Stimulated activated CD4-positive, alpha-beta T cell treated with anti-CD3 and anti-CD28 coated beads, TNF-alpha, amount 100 ng/mL, for 24 hours (primary cell): Measurements from ENCODE around the gene SNX19.
"Not testable (repeated sequence)": the region's sequence is repeated elsewhere in the genome, so short reads cannot be mapped to it uniquely, and the experiment has no call there.

Experiments
- DNase-seq, 3 experiments: peaks; one replicate each; pipeline ENCODE4 v3.0.0-alpha.2; 2020; ENCODE audit warnings: low read depth in 3 of 3

The SNX19 gene

DNA sequence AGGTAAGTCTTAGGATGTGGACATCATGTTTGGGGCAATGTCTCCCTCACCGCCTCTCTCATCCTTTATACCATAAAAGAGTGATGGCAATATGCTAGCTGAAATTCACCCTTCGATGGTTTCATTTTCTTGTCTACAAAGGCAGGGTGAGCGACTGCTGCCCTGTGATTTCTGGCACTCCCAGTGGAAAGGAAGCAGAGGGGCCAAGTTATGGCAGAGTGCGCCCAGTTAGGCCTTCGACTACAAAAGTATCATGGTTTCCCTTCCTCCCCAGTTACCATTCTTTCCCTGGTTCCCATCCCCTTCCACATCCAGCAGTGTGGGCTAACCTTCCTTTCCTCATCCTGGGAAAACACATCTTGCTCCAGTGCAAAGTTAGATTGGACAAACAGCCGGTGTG lies 43.8 kb downstream of the SNX19 start:
- DNase-seq = no peak

DNA sequence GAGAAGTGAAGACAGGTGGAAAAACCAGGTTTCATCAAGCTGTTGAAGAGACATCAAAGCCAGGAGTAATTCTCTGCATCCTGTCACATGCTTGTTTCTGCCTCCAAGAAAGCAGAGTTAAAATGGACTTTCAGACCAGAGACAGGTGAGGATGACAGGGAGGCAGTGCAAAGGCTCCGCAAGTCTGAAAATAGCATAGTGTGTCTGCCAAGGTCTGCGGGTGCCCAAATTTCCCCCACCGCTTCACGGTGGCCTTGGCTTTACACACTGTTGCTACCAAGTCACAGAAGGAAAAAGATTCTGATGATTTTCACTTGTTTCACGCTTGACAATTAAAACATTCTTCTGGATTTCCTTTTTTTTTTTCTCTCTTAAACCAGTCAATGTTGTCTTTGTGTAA lies 44.2 kb downstream of the SNX19 start:
- no peak for DNase-seq

- no peak for DNase-seq
These were observed 44.7 kb downstream of the SNX19 start for GRCh38 chr11:130871616-130872015.

DNA sequence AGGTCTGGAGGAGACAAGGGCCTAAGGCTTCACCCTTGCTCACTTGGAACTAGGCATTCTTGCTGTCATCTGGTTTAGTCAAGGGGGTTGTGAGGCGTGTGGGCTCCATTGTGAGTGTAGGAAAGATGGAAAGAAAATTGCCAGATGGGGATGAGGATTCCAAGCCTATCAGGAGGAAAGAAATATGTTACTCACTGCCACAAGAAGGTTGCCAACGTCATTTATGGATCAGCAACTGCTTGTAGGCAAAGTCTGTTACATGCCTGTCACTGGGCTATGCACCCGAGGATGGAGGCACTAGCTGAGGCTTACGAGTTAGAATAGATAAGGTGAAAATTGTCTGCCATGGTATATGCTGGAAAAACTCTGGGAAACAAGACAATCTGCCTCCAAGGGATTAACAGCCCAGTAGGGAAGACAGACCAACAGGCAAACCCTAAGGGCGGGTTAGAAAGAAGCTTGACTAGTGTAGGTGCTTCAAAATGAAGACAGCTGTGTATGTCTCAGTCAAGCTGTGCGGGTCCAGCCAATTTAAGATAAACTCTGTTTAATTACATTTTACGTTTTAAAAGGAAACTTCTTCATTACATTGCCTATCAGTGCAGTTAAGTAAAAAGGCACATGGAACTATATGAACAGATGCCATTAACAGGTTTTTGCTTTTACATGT lies 47.4 kb downstream of the SNX19 start:
- no peak for DNase-seq

GRCh38 chr11:130868086-130868710 lies 48.1 kb downstream of the SNX19 start:
- DNase-seq = no peak

- no peak for DNase-seq
These were observed 49.4 kb downstream of the SNX19 start for GRCh38 chr11:130866831-130867230.

- DNase-seq = no peak
These were observed 50.5 kb downstream of the SNX19 start for GRCh38 chr11:130865774-130866114.

DNA sequence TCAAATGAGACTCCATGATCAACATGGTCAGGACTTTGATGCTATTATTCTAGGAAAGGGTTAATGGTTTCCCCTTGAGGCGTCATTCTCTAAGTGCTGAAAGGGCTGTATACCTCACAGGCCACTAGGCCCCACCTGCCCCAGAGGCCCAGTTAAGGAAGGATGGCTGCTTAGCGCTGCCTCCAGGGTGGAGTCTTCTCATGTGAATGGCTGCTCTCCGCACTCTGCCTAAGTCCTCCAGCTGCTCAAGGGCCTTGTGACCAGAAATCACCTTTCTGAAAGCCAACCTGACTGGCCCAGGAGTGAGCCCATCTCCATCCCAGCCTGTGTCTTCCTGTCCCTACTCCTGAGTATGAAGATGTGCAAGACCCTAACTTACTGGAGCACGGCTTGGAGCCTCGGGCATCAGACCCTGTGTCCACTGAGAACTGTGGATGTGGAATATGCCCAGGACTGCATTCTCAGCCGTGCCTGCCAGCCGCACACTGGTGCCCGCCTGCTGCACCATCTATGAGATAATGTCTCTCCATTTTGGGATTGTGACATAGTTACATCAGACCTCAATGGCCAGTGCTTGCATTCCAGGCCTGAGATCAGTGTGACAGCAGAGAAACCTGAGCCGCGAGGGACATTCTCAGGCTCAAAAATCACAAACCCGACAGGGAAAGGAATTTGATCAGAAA lies 51.0 kb downstream of the SNX19 start:
- no peak for DNase-seq

DNA sequence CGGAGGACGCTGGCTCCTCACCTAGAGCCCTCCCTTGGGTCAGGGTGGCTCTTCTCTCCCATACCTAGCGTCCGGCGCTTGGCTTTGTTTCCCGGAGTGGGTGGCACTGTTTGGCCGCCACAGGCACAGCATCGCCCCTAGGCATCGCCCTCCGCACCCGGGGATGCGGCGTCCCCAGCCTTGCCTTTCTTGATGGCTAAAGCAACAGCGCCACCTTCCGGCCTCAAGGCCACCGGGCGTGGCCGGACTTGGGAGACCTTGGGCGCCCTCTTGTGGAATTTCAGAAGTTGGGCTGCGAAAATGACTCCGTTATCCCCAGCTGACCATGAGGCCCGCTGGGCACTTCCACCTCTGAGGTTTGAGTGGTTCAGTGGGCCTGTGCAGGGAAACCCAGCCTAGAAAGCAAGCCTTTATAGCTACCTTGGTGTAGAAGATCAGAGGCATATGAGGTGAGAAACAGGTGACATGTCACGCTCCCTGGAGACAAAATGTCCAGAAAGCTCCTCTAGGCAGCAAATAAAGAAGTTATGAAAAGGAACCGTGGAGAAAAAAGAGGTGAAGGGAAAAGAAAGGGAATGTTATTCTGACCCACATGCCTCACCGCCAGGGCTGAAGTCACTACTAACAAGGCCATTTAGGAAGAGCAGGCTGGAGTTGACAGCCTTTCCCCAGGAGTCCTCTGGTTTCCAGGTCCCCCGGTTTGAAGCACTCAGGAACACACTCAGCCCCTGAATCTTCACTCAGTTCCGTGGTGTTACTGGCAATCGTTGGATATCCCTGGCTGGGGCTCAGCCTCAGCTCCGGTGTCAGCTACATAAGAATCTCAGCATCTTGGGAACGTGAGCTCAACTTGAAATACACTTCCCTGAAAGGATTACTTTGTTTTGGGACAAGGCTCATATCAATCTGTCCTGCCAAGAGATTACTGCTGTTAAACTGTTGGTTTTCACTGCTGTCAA lies 54.1 kb downstream of the SNX19 start:
- DNase-seq = peak; percentile 70 to 81 (median 80)

DNA sequence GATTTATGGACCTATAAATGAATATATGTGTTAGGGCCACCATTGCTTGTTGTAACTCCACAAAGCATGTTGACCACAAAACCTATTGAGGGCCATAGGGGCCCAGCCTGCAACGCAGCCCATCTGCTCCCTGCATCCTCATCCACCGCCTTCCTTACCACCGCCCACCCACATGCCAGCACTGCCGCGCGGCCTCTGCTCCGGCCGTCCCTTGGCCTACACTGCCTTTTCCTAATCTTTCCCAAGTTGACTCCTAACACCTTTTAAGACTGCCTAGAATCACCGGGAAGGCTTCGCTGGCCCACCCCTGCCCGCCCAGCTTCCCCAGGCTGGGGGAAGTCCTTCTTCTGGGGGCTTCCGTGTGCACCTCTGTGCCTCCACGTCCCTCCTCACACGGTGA lies 55.0 kb downstream of the SNX19 start:
- no peak for DNase-seq

- no peak for DNase-seq
These were observed 56.4 kb downstream of the SNX19 start for GRCh38 chr11:130859886-130860285.

DNA sequence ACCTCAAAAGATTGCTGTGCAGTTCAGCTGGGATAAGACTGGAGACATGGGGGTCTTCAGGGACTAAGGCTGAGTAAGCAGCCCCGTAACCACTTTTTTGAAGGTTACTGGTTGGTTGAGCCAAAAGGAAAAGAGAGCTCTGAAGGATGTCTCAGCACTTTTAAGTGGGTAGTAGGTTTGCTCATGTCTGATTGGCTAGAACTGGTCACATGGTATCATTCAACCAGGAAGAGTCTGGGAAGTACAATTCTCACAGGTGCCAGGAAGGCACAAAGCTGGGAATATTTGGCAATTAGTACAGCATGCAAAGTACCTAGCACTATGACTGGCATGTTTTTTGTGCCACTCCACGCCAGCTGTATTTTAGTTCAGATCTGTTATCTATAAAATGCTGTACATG lies 58.1 kb downstream of the SNX19 start:
- no peak for DNase-seq

DNA sequence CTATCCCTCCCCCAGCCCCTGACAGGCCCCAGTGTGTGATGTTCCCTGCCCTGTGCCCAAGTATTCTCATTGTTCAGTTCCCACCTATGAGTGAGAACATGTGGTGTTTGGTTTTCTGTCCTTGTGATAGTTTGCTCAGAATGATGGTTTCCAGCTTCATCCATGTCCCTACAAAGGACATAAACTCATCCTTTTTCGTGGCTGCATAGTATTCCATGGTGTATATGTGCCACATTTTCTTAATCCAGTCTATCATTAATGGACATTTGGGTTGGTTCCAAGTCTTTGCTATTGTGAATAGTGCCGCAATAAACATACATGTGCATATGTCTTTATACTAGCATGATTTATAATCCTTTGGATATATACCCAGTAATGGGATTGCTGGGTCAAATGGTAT lies 60.6 kb downstream of the SNX19 start:
- DNase-seq = not testable (repeated sequence)

DNA sequence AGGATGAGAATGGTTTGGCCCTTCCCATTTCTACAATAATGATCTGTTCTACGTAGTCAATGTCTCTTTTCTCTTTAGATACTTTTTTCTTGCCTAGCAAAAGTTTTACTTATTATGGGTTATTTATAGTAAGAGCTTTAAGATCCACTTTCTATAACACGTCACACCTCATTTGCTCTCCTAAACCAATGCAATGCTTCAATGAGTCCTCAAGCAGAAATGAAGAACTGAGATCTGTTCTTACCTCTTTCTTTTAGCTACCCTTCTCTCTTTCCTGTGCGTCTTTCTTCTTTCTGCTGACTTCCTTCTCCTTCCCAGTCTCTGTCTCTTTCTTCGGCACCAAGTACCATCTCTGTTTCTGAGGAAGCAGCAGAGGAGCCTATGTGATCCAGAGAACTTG lies 61.8 kb downstream of the SNX19 start:
- DNase-seq = no peak

DNA sequence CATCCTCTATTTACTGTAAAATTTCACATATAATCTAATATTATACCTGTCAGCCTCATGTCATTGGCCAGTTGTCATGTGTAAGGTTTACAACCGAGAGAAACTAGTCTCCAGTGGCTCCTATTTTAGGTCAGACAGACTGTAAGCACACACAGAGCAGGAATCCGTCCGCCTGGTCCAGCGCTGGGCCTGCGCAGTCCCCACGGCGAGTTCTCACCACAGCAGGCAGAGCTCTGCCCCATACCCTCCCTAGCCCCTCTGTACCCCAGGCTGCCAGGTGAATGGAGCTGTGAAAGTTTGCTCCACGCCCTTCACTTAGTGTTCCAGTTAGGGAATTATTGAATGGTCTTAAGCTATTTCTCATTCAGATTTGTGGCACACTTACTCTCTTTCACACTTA lies 63.7 kb downstream of the SNX19 start:
- DNase-seq = no peak

DNA sequence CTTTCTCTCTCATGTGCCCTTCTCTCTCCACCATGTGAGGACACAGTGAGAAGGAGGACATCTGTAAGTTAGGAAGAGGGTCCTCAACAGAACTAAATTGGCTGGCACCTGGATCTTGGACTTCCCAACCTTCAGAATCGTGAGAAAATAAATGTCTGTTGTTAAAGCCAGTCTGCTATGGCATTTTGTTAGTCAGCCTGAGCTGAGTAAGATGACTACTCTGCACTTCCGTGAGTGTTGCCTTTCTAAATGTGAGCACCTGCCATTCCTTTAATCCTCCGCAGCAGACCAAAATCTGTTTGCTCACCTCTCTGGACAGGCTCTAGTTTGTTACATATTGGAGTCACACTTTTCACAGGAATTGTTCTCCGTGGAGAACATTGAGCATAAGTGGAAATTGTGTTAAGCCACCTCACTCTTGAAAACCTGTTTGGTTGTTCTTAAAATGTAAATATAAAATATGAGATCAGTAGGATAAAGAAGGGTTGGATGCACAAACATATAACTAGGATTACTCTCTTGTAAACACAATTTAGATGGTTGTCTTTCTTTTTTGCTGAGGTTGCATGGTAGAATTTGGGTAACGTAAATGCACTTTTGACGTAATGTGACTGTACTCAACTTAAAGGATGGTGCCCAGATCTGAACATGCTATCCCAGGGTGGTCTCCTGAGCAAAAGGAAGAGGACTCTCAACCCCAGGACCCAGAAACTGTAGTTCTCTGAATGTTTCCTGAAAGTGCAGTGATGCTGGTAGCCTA lies 65.9 kb downstream of the SNX19 start:
- DNase-seq = no peak

DNA sequence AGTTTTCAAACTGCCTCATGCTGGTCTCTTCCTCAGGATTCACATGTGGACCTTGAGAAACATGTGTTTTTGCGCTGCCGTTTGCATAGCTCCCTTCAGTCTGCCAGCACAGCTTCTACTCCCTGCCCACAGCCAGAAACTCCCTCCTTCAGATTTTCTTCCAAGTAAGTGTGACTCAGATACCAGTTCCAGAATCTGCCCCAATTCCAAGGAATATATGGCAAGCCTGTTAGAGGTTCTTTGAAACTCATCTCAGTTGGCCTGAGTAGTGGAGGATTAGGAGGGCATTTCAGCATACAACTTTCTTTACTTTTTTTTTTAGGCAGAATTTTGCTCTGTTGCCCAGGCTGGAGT lies 67.1 kb downstream of the SNX19 start:
- no peak for DNase-seq

- no peak for DNase-seq
These were observed 67.7 kb downstream of the SNX19 start for GRCh38 chr11:130848361-130849214.

DNA sequence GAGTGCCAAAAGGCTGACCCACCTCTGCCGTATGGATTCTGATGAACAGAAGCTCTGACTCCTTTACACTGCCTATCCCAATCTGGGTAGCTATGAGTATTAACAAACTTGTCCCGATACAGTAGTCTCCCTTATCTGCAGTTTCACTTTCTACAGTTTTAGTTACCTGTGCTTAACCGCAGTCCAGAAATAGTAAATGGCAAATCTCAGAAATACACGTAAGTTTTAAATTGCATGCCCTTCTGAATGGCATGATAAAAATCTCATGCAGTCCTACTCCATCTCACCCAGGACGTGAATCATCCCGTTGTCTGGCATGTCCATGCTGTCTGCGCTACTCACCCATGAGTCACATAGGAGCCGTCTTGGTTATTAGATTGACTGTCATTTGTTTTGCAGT lies 68.8 kb downstream of the SNX19 start:
- DNase-seq = no peak

GRCh38 chr11:130846606-130847005 lies 69.7 kb downstream of the SNX19 start:
- DNase-seq = no peak

- no peak for DNase-seq
These were observed 74.3 kb downstream of the SNX19 start for GRCh38 chr11:130842001-130842400.
